HEK293 (cell line): ENCODE data around the gene PNRC1.

ENCODE experiments used
- CTCF ChIA-PET: fragments of 350-600 bp; formaldehyde crosslinking; extraction: SDS; loops from one replicate; lab custom pipeline; 2021; ENCODE audit warnings: antibody characterized with exemption; lab: Yijun Ruan, JAX
- POLR2A ChIA-PET: fragments of 300-600 bp; formaldehyde crosslinking; extraction: SDS; loops from one replicate; lab custom pipeline; 2020; ENCODE audit warnings: antibody characterized with exemption, inconsistent platforms; lab: Yijun Ruan, JAX
- H3K27ac ChIP-seq: fragments of 200-500 bp; sonication (Bioruptor generic); 2 replicates; pipeline ENCODE4 v1.5.1; 2014; ENCODE audit warnings: low read depth, low read length, control low read depth, inconsistent platforms; ENCODE audit errors: extremely low read depth
- H3K36me3 ChIP-seq, 2 experiments: fragments of 200-500 bp in 1 of 2; sonication (Bioruptor generic) in 1 of 2; 1 replicate in 1 of 2; 2 replicates in 1 of 2; pipeline ENCODE4 v1.5.1; 2014 to 2017; ENCODE audit warnings: inconsistent platforms in 2 of 2, low read length in 2 of 2; ENCODE audit not compliant: control insufficient read depth in 2 of 2, insufficient read depth in 1 of 2
- H3K4me1 ChIP-seq: fragments of 200-500 bp; sonication (Bioruptor generic); 2 replicates; pipeline ENCODE4 v1.5.1; 2014; ENCODE audit warnings: mild to moderate bottlenecking, low read length, inconsistent platforms; ENCODE audit not compliant: control insufficient read depth, insufficient read depth
- H3K4me3 ChIP-seq: 2 replicates; pipeline ENCODE4 v1.5.1; 2011; ENCODE audit warnings: low read depth, mild to moderate bottlenecking, control low read depth, low read length, moderate library complexity
- H3K9me3 ChIP-seq: fragments of 200-500 bp; sonication (Bioruptor generic); 2 replicates; pipeline ENCODE4 v1.5.1; 2014; ENCODE audit warnings: low read depth, low read length, inconsistent platforms; ENCODE audit not compliant: control insufficient read depth, insufficient read depth
- CTCF ChIP-seq: fragments of 450-650 bp; formaldehyde crosslinking; IDR thresholded peaks from 2 replicates; pipeline ENCODE4 v1.5.1; 2016; ENCODE audit warnings: missing biosample characterization, missing genetic modification characterization
- EGR2 ChIP-seq: fragments of 450-650 bp; formaldehyde crosslinking; IDR thresholded peaks from 2 replicates; pipeline ENCODE4 v1.5.1; 2016; ENCODE audit warnings: low read depth, missing biosample characterization, missing genetic modification characterization
- GLIS1 ChIP-seq: fragments of 450-650 bp; formaldehyde crosslinking; IDR thresholded peaks from 2 replicates; pipeline ENCODE4 v1.5.1; 2016; ENCODE audit warnings: missing biosample characterization, missing genetic modification characterization
- HOXC10 ChIP-seq: sonication (generic); formaldehyde crosslinking; IDR thresholded peaks from 2 replicates; pipeline ENCODE4 v1.8.1; 2023; ENCODE audit warnings: mild to moderate bottlenecking, missing genetic modification reagents
- KLF9 ChIP-seq: fragments of 450-650 bp; formaldehyde crosslinking; IDR thresholded peaks from 2 replicates; pipeline ENCODE4 v1.5.1; 2016; ENCODE audit warnings: missing biosample characterization, missing genetic modification characterization, low read depth
- PRDM4 ChIP-seq: fragments of 450-650 bp; formaldehyde crosslinking; IDR thresholded peaks from 2 replicates; pipeline ENCODE4 v1.5.1; 2017; ENCODE audit warnings: missing biosample characterization, missing genetic modification characterization
- YY1 ChIP-seq: fragments of 450-650 bp; formaldehyde crosslinking; IDR thresholded peaks from 2 replicates; pipeline ENCODE4 v1.5.1; 2018; ENCODE audit warnings: missing biosample characterization, missing genetic modification characterization
- ZBTB48 ChIP-seq: fragments of 450-650 bp; formaldehyde crosslinking; IDR thresholded peaks from 2 replicates; pipeline ENCODE4 v1.5.1; 2016; ENCODE audit warnings: missing biosample characterization, missing genetic modification characterization
- ZNF214 ChIP-seq: fragments of 450-650 bp; formaldehyde crosslinking; IDR thresholded peaks from 2 replicates; pipeline ENCODE4 v1.5.1; 2017; ENCODE audit warnings: missing biosample characterization, mild to moderate bottlenecking, missing genetic modification characterization, borderline replicate concordance
- ZNF274 ChIP-seq, 2 experiments: fragments of 200-500 bp in 1 of 2; fragments of 450-650 bp in 1 of 2; sonication (Bioruptor generic) in 1 of 2; formaldehyde crosslinking in 1 of 2; IDR thresholded peaks; 2 replicates each; pipeline versions ENCODE4 v1.5.1 to v1.6.1; 2014 to 2016; ENCODE audit warnings: borderline replicate concordance in 1 of 2, inconsistent platforms in 1 of 2, low read length in 1 of 2, missing biosample characterization in 1 of 2, missing genetic modification characterization in 1 of 2
- ZNF302 ChIP-seq: fragments of 450-650 bp; formaldehyde crosslinking; IDR thresholded peaks from 2 replicates; pipeline ENCODE4 v1.5.1; 2016; ENCODE audit warnings: missing biosample characterization, missing genetic modification characterization, low read depth
- ZNF324 ChIP-seq: fragments of 450-650 bp; formaldehyde crosslinking; IDR thresholded peaks from 2 replicates; pipeline ENCODE4 v1.5.1; 2016; ENCODE audit warnings: missing biosample characterization, missing genetic modification characterization
- ZNF335 ChIP-seq: fragments of 450-650 bp; formaldehyde crosslinking; conservative IDR thresholded peaks from 2 replicates; pipeline ENCODE4 v1.5.1; 2016; ENCODE audit warnings: missing biosample characterization, missing genetic modification characterization
- ZNF48 ChIP-seq: fragments of 450-650 bp; formaldehyde crosslinking; IDR thresholded peaks from 2 replicates; pipeline ENCODE4 v1.5.1; 2016; ENCODE audit warnings: missing biosample characterization, missing genetic modification characterization
- ZNF488 ChIP-seq: fragments of 450-650 bp; formaldehyde crosslinking; IDR thresholded peaks from 2 replicates; pipeline ENCODE4 v1.5.1; 2016; ENCODE audit warnings: missing biosample characterization, missing genetic modification characterization
- ZNF558 ChIP-seq: fragments of 450-650 bp; formaldehyde crosslinking; IDR thresholded peaks from 2 replicates; pipeline ENCODE4 v1.5.1; 2016; ENCODE audit warnings: missing biosample characterization, missing genetic modification characterization
- ZNF571 ChIP-seq: fragments of 450-650 bp; formaldehyde crosslinking; IDR thresholded peaks from 2 replicates; pipeline ENCODE4 v1.5.0; 2017; ENCODE audit warnings: missing biosample characterization, missing genetic modification characterization
- ZNF624 ChIP-seq: fragments of 450-650 bp; formaldehyde crosslinking; IDR thresholded peaks from 2 replicates; pipeline ENCODE4 v1.5.1; 2017; ENCODE audit warnings: missing biosample characterization, missing genetic modification characterization
- ZNF645 ChIP-seq: fragments of 450-650 bp; formaldehyde crosslinking; IDR thresholded peaks from 2 replicates; pipeline ENCODE4; 2016; ENCODE audit warnings: missing biosample characterization, missing genetic modification characterization
- ZNF658 ChIP-seq: fragments of 450-650 bp; formaldehyde crosslinking; IDR thresholded peaks from 2 replicates; pipeline ENCODE4; 2016; ENCODE audit warnings: missing biosample characterization, missing genetic modification characterization
- ZNF707 ChIP-seq: fragments of 450-650 bp; formaldehyde crosslinking; IDR thresholded peaks from 2 replicates; pipeline ENCODE4 v1.5.1; 2016; ENCODE audit warnings: missing biosample characterization, missing genetic modification characterization
- ZNF792 ChIP-seq: fragments of 450-650 bp; formaldehyde crosslinking; IDR thresholded peaks from 2 replicates; pipeline ENCODE4 v1.5.1; 2016; ENCODE audit warnings: missing biosample characterization, missing genetic modification characterization
- ZSCAN23 ChIP-seq: fragments of 450-650 bp; formaldehyde crosslinking; IDR thresholded peaks from 2 replicates; pipeline ENCODE4 v1.5.1; 2016; ENCODE audit warnings: missing biosample characterization, missing genetic modification characterization
- TF ChIP-seq, protein P1 (sequence below): fragments of 450-650 bp; formaldehyde crosslinking; IDR thresholded peaks from 2 replicates; pipeline ENCODE4 v1.5.1; 2016; ENCODE audit warnings: missing biosample characterization, missing genetic modification characterization
- TF ChIP-seq, protein P2 (sequence below): fragments of 450-650 bp; formaldehyde crosslinking; IDR thresholded peaks from 2 replicates; pipeline ENCODE4 v1.5.1; 2016; ENCODE audit warnings: missing biosample characterization, missing genetic modification characterization

The PNRC1 gene

GRCh38 chr6:89100114-89100513 is 19.6 kb downstream of the PNRC1 start (continued):
- TF ChIP-seq, protein P1, sequence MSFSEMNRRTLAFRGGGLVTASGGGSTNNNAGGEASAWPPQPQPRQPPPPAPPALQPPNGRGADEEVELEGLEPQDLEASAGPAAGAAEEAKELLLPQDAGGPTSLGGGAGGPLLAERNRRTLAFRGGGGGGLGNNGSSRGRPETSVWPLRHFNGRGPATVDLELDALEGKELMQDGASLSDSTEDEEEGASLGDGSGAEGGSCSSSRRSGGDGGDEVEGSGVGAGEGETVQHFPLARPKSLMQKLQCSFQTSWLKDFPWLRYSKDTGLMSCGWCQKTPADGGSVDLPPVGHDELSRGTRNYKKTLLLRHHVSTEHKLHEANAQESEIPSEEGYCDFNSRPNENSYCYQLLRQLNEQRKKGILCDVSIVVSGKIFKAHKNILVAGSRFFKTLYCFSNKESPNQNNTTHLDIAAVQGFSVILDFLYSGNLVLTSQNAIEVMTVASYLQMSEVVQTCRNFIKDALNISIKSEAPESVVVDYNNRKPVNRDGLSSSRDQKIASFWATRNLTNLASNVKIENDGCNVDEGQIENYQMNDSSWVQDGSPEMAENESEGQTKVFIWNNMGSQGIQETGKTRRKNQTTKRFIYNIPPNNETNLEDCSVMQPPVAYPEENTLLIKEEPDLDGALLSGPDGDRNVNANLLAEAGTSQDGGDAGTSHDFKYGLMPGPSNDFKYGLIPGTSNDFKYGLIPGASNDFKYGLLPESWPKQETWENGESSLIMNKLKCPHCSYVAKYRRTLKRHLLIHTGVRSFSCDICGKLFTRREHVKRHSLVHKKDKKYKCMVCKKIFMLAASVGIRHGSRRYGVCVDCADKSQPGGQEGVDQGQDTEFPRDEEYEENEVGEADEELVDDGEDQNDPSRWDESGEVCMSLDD, result no peak
- TF ChIP-seq ZNF48 (tag by site-specific recombination) (no peak), ZBTB48 (tag by site-specific recombination) (no peak), ZNF335 (tag by site-specific recombination) (no peak)

- Histone ChIP-seq H3K4me3 (no peak overlapping the region), H3K4me1 (peaks cover 4% of the 10 kb centered on the region; the same call in 1 of the 2 replicates), H3K9me3 (no peaks in the 10 kb centered on the region), H3K36me3 (peaks cover 9 to 11% of the 10 kb centered on the region in 2 experiments), H3K27ac (no peak overlapping the region)
- ChIA-PET POLR2A (interaction anchor here (0.6 to 0.7 kb wide), 2 partner anchors 147 to 237 kb away, joined by 3 to 4 read pairs; partner anchors contain the start of gene RNGTT), CTCF (no interaction called here)
- no peak for TF ChIP-seq EGR2 (tag by site-specific recombination)
- TF ChIP-seq ZNF645 (tag by site-specific recombination), result no peak
- no peak for TF ChIP-seq ZNF658 (tag by site-specific recombination)
- TF ChIP-seq ZNF324 (tag by site-specific recombination), result no peak
- TF ChIP-seq ZNF558, result no peak
- no peak for TF ChIP-seq KLF9 (tag by site-specific recombination)
- no peak for TF ChIP-seq ZNF488
- no peak for TF ChIP-seq PRDM4
- TF ChIP-seq HOXC10 (CRISPR knock-in tag), result no peak
Measured at GRCh38 chr6:89110284-89110683, 29.7 kb downstream of the PNRC1 start.

DNA sequence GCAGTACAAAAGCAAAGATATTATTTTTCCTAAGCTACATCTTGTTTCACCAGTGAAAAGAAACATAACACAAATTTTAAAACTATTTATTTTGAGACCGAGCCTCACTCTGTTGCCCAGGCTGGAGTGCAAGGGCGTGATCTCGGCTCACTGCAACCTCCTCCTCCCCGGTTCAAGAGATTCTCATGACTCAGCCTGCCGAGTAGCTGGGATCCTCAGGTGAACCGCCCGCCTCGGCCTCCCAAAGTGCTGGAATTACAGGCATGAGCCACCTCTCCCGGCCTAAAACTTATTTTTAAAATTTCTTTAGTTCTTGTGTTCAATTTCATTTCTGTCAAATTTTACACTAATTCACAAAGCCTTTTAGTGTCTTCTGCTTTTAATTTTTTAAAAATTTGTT is 31.4 kb downstream of the PNRC1 start:
- Histone ChIP-seq H3K4me3 (no peak overlapping the region), H3K9me3 (no peaks in the 10 kb centered on the region), H3K27ac (no peak overlapping the region), H3K36me3 (peaks cover 5 to 7% of the 10 kb centered on the region in 2 experiments; a peak in 2 of 3 replicates), H3K4me1 (peaks cover 3% of the 10 kb centered on the region; the same call in 1 of the 2 replicates)
- CTCF ChIA-PET, result interaction anchor here (0.5 to 2.0 kb wide), 5 partner anchors 10 to 186 kb away, joined by 3 to 9 read pairs (median 4); no protein-coding TSS in a partner anchor
- POLR2A ChIA-PET, result interaction anchor here (1.3 kb wide), 1 partner anchor 32 kb away, joined by 4 read pairs; the partner anchor contains the start of gene PNRC1
- no peak for TF ChIP-seq ZNF558
- TF ChIP-seq ZSCAN23 (tag by site-specific recombination), result no peak
- no peak for TF ChIP-seq ZNF302 (tag by site-specific recombination)
- no peak for TF ChIP-seq ZNF214 (tag by site-specific recombination)
- TF ChIP-seq YY1 (tag by site-specific recombination), result no peak
- TF ChIP-seq, protein P2, sequence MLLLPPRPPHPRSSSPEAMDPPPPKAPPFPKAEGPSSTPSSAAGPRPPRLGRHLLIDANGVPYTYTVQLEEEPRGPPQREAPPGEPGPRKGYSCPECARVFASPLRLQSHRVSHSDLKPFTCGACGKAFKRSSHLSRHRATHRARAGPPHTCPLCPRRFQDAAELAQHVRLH, result no peak
- no peak for TF ChIP-seq ZNF571 (tag by site-specific recombination)
- TF ChIP-seq CTCF, result no peak
- TF ChIP-seq ZNF624 (tag by site-specific recombination), result no peak
- no peak for TF ChIP-seq ZNF707
- no peak for TF ChIP-seq ZNF274 (IDR thresholded peaks at IDR 0.05; ENCODE audit: low read length)
- no peak for TF ChIP-seq ZNF274 (tag by site-specific recombination; IDR thresholded peaks at IDR 0.05; ENCODE audit: borderline replicate concordance)
- no peak for TF ChIP-seq ZNF792
- no peak for TF ChIP-seq GLIS1 (tag by site-specific recombination)
